Measurements from ENCODE around the gene CRNKL1. TPM values are rescaled to one million over a fixed set of nuclear protein-coding genes. Genes with fewer than 3 reads are reported as not detected.

CRNKL1 gene
- polyA plus RNA-seq, 3 donors, result 4.0 to 7.4 (median 5.9) TPM

DNA sequence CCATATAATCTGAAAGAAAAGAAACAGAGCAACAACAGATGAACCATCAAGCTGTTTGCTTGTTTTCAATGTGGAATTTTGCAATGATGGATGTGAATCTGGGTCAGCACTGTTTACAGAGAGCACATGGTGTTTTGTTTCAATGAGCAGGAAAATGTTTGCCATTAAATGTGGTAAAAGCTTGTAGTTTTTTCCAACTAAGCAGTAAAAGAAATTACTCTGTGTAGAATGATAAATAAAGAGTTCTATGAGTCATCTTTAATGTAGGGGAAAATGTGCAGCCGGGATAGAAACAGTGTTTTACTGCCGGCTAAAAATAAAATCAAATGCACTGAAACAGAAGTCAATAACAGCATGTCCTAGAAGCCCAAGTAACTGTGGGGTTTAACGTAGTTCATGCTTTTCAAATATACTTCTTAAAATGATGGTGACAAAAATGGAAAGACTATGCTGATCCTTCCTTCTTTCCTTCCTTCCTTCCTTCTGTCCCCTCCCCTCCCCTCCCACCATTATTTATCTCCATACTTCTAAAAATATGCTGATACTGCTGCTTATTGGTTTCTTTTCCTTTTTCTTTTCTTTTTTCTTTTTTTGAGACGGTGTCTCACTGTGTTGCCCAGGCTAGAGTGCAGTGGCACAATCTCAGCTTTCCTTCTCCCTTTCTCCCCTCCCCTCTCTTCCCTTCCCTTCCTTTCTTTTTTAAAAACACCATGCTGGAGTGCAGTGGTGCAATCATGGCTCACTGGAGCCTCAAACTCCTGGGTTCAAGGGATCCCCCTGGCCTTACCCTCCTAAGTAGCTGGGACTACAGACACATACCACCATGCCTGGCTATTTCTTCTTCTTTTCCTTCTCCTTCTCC lies 41.4 kb downstream of the CRNKL1 start:
- TF ChIP-seq, protein P1, sequence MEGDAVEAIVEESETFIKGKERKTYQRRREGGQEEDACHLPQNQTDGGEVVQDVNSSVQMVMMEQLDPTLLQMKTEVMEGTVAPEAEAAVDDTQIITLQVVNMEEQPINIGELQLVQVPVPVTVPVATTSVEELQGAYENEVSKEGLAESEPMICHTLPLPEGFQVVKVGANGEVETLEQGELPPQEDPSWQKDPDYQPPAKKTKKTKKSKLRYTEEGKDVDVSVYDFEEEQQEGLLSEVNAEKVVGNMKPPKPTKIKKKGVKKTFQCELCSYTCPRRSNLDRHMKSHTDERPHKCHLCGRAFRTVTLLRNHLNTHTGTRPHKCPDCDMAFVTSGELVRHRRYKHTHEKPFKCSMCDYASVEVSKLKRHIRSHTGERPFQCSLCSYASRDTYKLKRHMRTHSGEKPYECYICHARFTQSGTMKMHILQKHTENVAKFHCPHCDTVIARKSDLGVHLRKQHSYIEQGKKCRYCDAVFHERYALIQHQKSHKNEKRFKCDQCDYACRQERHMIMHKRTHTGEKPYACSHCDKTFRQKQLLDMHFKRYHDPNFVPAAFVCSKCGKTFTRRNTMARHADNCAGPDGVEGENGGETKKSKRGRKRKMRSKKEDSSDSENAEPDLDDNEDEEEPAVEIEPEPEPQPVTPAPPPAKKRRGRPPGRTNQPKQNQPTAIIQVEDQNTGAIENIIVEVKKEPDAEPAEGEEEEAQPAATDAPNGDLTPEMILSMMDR (IDR thresholded peaks at IDR 0.05), result no peak
- Histone ChIP-seq H3K79me2 (ENCODE audit: insufficient read depth, low read length) (no peaks in the 10 kb centered on the region), H2AFZ (ENCODE audit: insufficient read depth, low read depth, low read length, poor library complexity, severe bottlenecking) (no peak overlapping the region), H3K4me3 (replicated peaks in 1 of 3; ENCODE audit: low read depth in 2 of 3, low read length in 3 of 3) (no peak overlapping the region), H3K9me3 (replicated peaks in 1 of 2; ENCODE audit: control insufficient read depth in 1 of 2, insufficient read depth in 1 of 2, low read length in 2 of 2) (no peaks in the 10 kb centered on the region), H3K9ac (ENCODE audit: insufficient read depth, low read length, poor library complexity, severe bottlenecking) (no peak overlapping the region), H3K4me1 (ENCODE audit: control insufficient read depth in 1 of 2, insufficient read depth in 2 of 2, low read length in 2 of 2) (peaks cover 35 to 39% of the 10 kb centered on the region in 2 donors), H3K27me3 (ENCODE audit: control insufficient read depth in 2 of 2, insufficient read depth in 2 of 2, low read length in 2 of 2) (no peaks in the 10 kb centered on the region), H3K27ac (ENCODE audit: low read depth in 1 of 2, low read length in 2 of 2) (no peak overlapping the region), H3K36me3 (replicated peaks in 1 of 2; ENCODE audit: control insufficient read depth in 1 of 2, insufficient read depth in 2 of 2, low read length in 2 of 2) (no peaks in the 10 kb centered on the region), H3K4me2 (replicated peaks; ENCODE audit: extremely low read depth, low read length, poor library complexity, severe bottlenecking) (no peak overlapping the region), H4K20me1 (ENCODE audit: insufficient read depth, low read length) (no peaks in the 10 kb centered on the region)
- Mint-ChIP-seq H3K9me3 (peaks cover 0 to 1% (median 0%) of the 10 kb centered on the region in 7 donors), H3K4me1 (peaks cover 39% of the 10 kb centered on the region), H3K27me3 (ENCODE audit: low read depth in 3 of 3) (peaks cover 0 to 6% (median 0%) of the 10 kb centered on the region in 3 donors), H3K36me3 (no peaks in the 10 kb centered on the region), H3K4me3 (no peak overlapping the region), H3K27ac (peak overlapping the region in 1 of 7 donors; percentile 48)
- 29% methylated on average over 1 of the region's 4 CpGs for WGBS (ENCODE audit: insufficient coverage)
- intact Hi-C loops (cut with micrococcal nuclease), result no loop called here
- no peak for DNase-seq

GRCh38 chr20:20009784-20010253 lies 42.4 kb downstream of the CRNKL1 start:
- 64% methylated on average over 9 of the region's 14 CpGs for WGBS (ENCODE audit: insufficient coverage)
- H3K4me1 Mint-ChIP-seq, result peaks cover 47% of the 10 kb centered on the region
- TF ChIP-seq, protein P1 (IDR thresholded peaks at IDR 0.05), result no peak
- Histone ChIP-seq H3K27me3 (ENCODE audit: control insufficient read depth in 2 of 2, insufficient read depth in 2 of 2, low read length in 2 of 2) (no peaks in the 10 kb centered on the region), H3K4me1 (ENCODE audit: control insufficient read depth in 1 of 2, insufficient read depth in 2 of 2, low read length in 2 of 2) (peaks cover 41 to 45% of the 10 kb centered on the region in 2 donors), H3K4me2 (replicated peaks; ENCODE audit: extremely low read depth, low read length, poor library complexity, severe bottlenecking) (no peak overlapping the region), H3K4me3 (replicated peaks in 1 of 3; ENCODE audit: low read depth in 2 of 3, low read length in 3 of 3) (no peak overlapping the region), H3K27ac (ENCODE audit: low read depth in 1 of 2, low read length in 2 of 2) (no peak overlapping the region), H2AFZ (ENCODE audit: insufficient read depth, low read depth, low read length, poor library complexity, severe bottlenecking) (peak overlapping the region; percentile 50), H3K9me3 (replicated peaks in 1 of 2; ENCODE audit: control insufficient read depth in 1 of 2, insufficient read depth in 1 of 2, low read length in 2 of 2) (no peaks in the 10 kb centered on the region), H3K36me3 (replicated peaks in 1 of 2; ENCODE audit: control insufficient read depth in 1 of 2, insufficient read depth in 2 of 2, low read length in 2 of 2) (no peaks in the 10 kb centered on the region), H3K79me2 (ENCODE audit: insufficient read depth, low read length) (no peaks in the 10 kb centered on the region), H3K9ac (ENCODE audit: insufficient read depth, low read length, poor library complexity, severe bottlenecking) (no peak overlapping the region), H4K20me1 (ENCODE audit: insufficient read depth, low read length) (no peaks in the 10 kb centered on the region)
- DNase-seq, result no peak
- peaks cover 0 to 4% of the 10 kb centered on the region in 2 donors for H3K36me3 Mint-ChIP-seq
- peaks cover 0 to 6% (median 0%) of the 10 kb centered on the region in 3 donors for H3K27me3 Mint-ChIP-seq (ENCODE audit: low read depth in 3 of 3)
- intact Hi-C loops (cut with micrococcal nuclease), result no loop called here
- peak overlapping the region in 1 of 7 donors; percentile 21 for H3K27ac Mint-ChIP-seq
- peak overlapping the region; percentile 37 to 49 for H3K4me3 Mint-ChIP-seq
- peaks cover 0 to 1% (median 0%) of the 10 kb centered on the region in 7 donors for H3K9me3 Mint-ChIP-seq
